DMS53 treated with DMSO at 0.1 percent for 48 hours (cell line): ENCODE measurements around the gene POGZ.
"Not testable (repeated sequence)": the region's sequence is repeated elsewhere in the genome, so short reads cannot be mapped to it uniquely, and the experiment has no call there.

ENCODE experiments used
- DNase-seq: peaks from one replicate; lab custom pipeline; 2025; ENCODE audit not compliant: unreplicated experiment; lab: John Stamatoyannopoulos, UW

The POGZ gene

GRCh38 chr1:151425103-151425502 lies 34.2 kb downstream of the POGZ start:
- no peak for DNase-seq

GRCh38 chr1:151419819-151420218 lies 39.5 kb downstream of the POGZ start:
- no peak for DNase-seq

GRCh38 chr1:151418081-151418480 lies 41.2 kb downstream of the POGZ start:
- DNase-seq: no peak

GRCh38 chr1:151416231-151416630 lies 43.1 kb downstream of the POGZ start:
- DNase-seq: no peak

- DNase-seq: no peak
Measured at GRCh38 chr1:151411884-151412283, 47.4 kb downstream of the POGZ start.

- no peak for DNase-seq
Measured at GRCh38 chr1:151408891-151409290, 50.4 kb downstream of the POGZ start.

GRCh38 chr1:151407304-151407703 lies 52.0 kb downstream of the POGZ start:
- DNase-seq: no peak

GRCh38 chr1:151406176-151406575 lies 53.1 kb downstream of the POGZ start:
- no peak for DNase-seq

GRCh38 chr1:151405187-151405951 lies 53.9 kb downstream of the POGZ start:
- DNase-seq: no peak

GRCh38 chr1:151403612-151404011 lies 55.7 kb downstream of the POGZ start:
- DNase-seq: no peak

GRCh38 chr1:151402764-151403163 lies 56.5 kb downstream of the POGZ start:
- no peak for DNase-seq

GRCh38 chr1:151401860-151402259 lies 57.4 kb downstream of the POGZ start:
- DNase-seq: no peak

GRCh38 chr1:151401125-151401788 lies 58.0 kb downstream of the POGZ start:
- no peak for DNase-seq

- peak; percentile 86 for DNase-seq
Measured at GRCh38 chr1:151399324-151400171, 59.7 kb downstream of the POGZ start, which contains the start of gene PSMB4. Gene PSMB4, plus strand, starts transcription at chr1:151399573. Its CDS starts 15 bp downstream, at chr1:151399588.

- not testable (repeated sequence) for DNase-seq
Measured at GRCh38 chr1:151396265-151396664, 63.0 kb downstream of the POGZ start.

GRCh38 chr1:151393583-151393982 lies 65.7 kb downstream of the POGZ start:
- DNase-seq: no peak

GRCh38 chr1:151391079-151391563 lies 68.2 kb downstream of the POGZ start:
- no peak for DNase-seq

- DNase-seq: not testable (repeated sequence)
Measured at GRCh38 chr1:151390221-151391078, 68.8 kb downstream of the POGZ start.

GRCh38 chr1:151386002-151386401 lies 73.3 kb downstream of the POGZ start:
- no peak for DNase-seq

- DNase-seq: no peak
Measured at GRCh38 chr1:151384584-151384983, 74.7 kb downstream of the POGZ start.
